Activated CD4-positive, alpha-beta T cell treated with anti-CD3 and anti-CD28 coated beads, Interleukin-2, amount 50 U/mL, for 1 hour (primary cell): ENCODE results near the gene KRT72.

Experiments used
- DNase-seq: peaks from one replicate; pipeline ENCODE4 v3.0.0-alpha.2; 2020

Gene KRT72

GRCh38 chr12:52629281-52630007, 28.2 kb upstream of the KRT72 start:
- no peak for DNase-seq

GRCh38 chr12:52628841-52629240, 27.6 kb upstream of the KRT72 start:
- no peak for DNase-seq

- no peak for DNase-seq
Measured at GRCh38 chr12:52628111-52628507, 26.8 kb upstream of the KRT72 start.

- DNase-seq = no peak
Measured at GRCh38 chr12:52627395-52628110, 26.3 kb upstream of the KRT72 start.

GRCh38 chr12:52622349-52622748, 21.1 kb upstream of the KRT72 start:
- DNase-seq = no peak

GRCh38 chr12:52618866-52619265, 17.6 kb upstream of the KRT72 start:
- DNase-seq = no peak

GRCh38 chr12:52618216-52618615, 17.0 kb upstream of the KRT72 start, which contains the start of gene KRT73:
Gene KRT73 (minus strand): TSS chr12:52618559. CDS start chr12:52618524, 35 bp downstream.
- no peak for DNase-seq

- no peak for DNase-seq
Measured at GRCh38 chr12:52617403-52617785, 16.1 kb upstream of the KRT72 start.

- DNase-seq = no peak
Measured at GRCh38 chr12:52616680-52617402, 15.6 kb upstream of the KRT72 start.

- DNase-seq = no peak
Measured at GRCh38 chr12:52615912-52616311, 14.6 kb upstream of the KRT72 start.

- no peak for DNase-seq
Measured at GRCh38 chr12:52615208-52615868, 14.1 kb upstream of the KRT72 start.

- no peak for DNase-seq
Measured at GRCh38 chr12:52614381-52615207, 13.3 kb upstream of the KRT72 start.

GRCh38 chr12:52613384-52614030, 12.2 kb upstream of the KRT72 start:
- no peak for DNase-seq

- DNase-seq = no peak
Measured at GRCh38 chr12:52612431-52613383, 11.4 kb upstream of the KRT72 start.

- DNase-seq = no peak
Measured at GRCh38 chr12:52611080-52611468, 9.8 kb upstream of the KRT72 start.

GRCh38 chr12:52608826-52609630, 7.8 kb upstream of the KRT72 start:
- DNase-seq = no peak

- no peak for DNase-seq
Measured at GRCh38 chr12:52608161-52608560, 6.9 kb upstream of the KRT72 start.

GRCh38 chr12:52607314-52607713, 6.1 kb upstream of the KRT72 start:
- DNase-seq = no peak

GRCh38 chr12:52606581-52607218, 5.4 kb upstream of the KRT72 start:
- no peak for DNase-seq
